K562 (cell line): Measurements from ENCODE around the gene NT5C. TPM values are rescaled to one million over a fixed set of nuclear protein-coding genes. Genes with fewer than 3 reads are reported as not detected.
A peak's percentile ranks its signal among the peaks of the same experiment; 100 is the strongest.

Experiments used
- ETS1 ChIP-seq: conservative IDR thresholded peaks from 2 replicates; pipeline ENCODE4 v1.6.1; 2011; ENCODE audit warnings: low read depth, mild to moderate bottlenecking, low read length; ENCODE audit not compliant: control insufficient read depth
- FOS ChIP-seq: IDR thresholded peaks from 3 replicates; pipeline ENCODE4 v1.6.1; 2011; ENCODE audit not compliant: insufficient read length; ENCODE audit errors: extremely low read depth
- GTF2A2 ChIP-seq: IDR thresholded peaks from 2 replicates; pipeline ENCODE4 v1.6.1; 2016; ENCODE audit warnings: mild to moderate bottlenecking, missing genetic modification characterization, missing compliant biosample characterization
- ILF3 ChIP-seq: fragments of 450-650 bp; IDR thresholded peaks from 2 replicates; pipeline ENCODE4 v1.6.1; 2018; ENCODE audit warnings: antibody characterized with exemption, mild to moderate bottlenecking, moderate library complexity, borderline replicate concordance
- KLF13 ChIP-seq: fragments of 450-650 bp; IDR thresholded peaks from 2 replicates; pipeline ENCODE4 v1.6.1; 2016; ENCODE audit warnings: missing genetic modification characterization, low read depth, mild to moderate bottlenecking, missing compliant biosample characterization, moderate library complexity, borderline replicate concordance
- NR3C1 ChIP-seq: sonication (generic); formaldehyde crosslinking; IDR thresholded peaks from 2 replicates; pipeline ENCODE4 v1.8.1; 2022; ENCODE audit warnings: missing genetic modification reagents
- NR4A1 ChIP-seq, 2 experiments: fragments of 250-450 bp in 1 of 2; fragments of 450-650 bp in 1 of 2; sonication (Bioruptor Pico) in 1 of 2; IDR thresholded peaks; 2 replicates each; pipeline versions ENCODE4 v1.4.0 to v1.6.1; 2016 to 2020; ENCODE audit warnings: mild to moderate bottlenecking in 2 of 2, missing compliant biosample characterization in 1 of 2, missing genetic modification characterization in 1 of 2, moderate library complexity in 1 of 2
- TAL1 ChIP-seq: fragments of 450-650 bp; IDR thresholded peaks from 2 replicates; pipeline ENCODE4 v1.6.1; 2016; ENCODE audit warnings: mild to moderate bottlenecking
- ZNF140 ChIP-seq: fragments of 250-450 bp; sonication (Bioruptor Pico); IDR thresholded peaks from 2 replicates; pipeline ENCODE4 v1.8.0; 2021; ENCODE audit warnings: moderate library complexity, mild to moderate bottlenecking, inconsistent platforms
- ZNF143 ChIP-seq: sonication (generic); formaldehyde crosslinking; IDR thresholded peaks from 2 replicates; pipeline ENCODE4 v1.9.0; 2022; ENCODE audit warnings: mild to moderate bottlenecking, missing genetic modification reagents
- ZNF197 ChIP-seq: fragments of 200-800 bp; sonication (Bioruptor generic); IDR thresholded peaks from 2 replicates; pipeline ENCODE4 v1.6.1; 2016; ENCODE audit warnings: low read depth, missing genetic modification characterization, missing compliant biosample characterization
- ZNF644 ChIP-seq: fragments of 200-800 bp; sonication (Bioruptor generic); IDR thresholded peaks from 2 replicates; pipeline ENCODE4 v1.6.1; 2016; ENCODE audit warnings: low read depth, missing genetic modification characterization, missing compliant biosample characterization
- ZNF778 ChIP-seq: fragments of 450-650 bp; formaldehyde crosslinking; IDR thresholded peaks from 2 replicates; pipeline ENCODE4 v1.4.0; 2020; ENCODE audit warnings: mild to moderate bottlenecking, moderate library complexity
- polyA plus RNA-seq, 8 experiments: library from polyadenylated mRNA; depleted of rRNA in 4 of 8; stranded (reverse) in 5 of 8; unstranded in 3 of 8; fragments of >200 nt; fragmentation: Nextera tagmentation in 2 of 8; fragmentation: Illumina TruSeq in 1 of 8; extraction: Ambion mirVana in 2 of 8; extraction: Trizol in 1 of 8; gene quantifications; 2 replicates each; pipeline versions ENCODE4 v1.2.1 to v1.2.3, GENCODE V29; 2011 to 2014; ENCODE audit warnings: inconsistent platforms in 1 of 8, missing spikeins in 1 of 8
- total RNA-seq, 7 experiments: library from RNA; depleted of rRNA in 6 of 7; stranded (reverse); fragments of >200 nt in 6 of 7; fragmentation: Illumina TruSeq in 2 of 7; extraction: Trizol in 2 of 7; gene quantifications; 2 replicates each; pipeline versions ENCODE4 v1.2.1 to v1.2.3, GENCODE V29; 2011 to 2021; ENCODE audit warnings: low replicate concordance in 1 of 7
- TF ChIP-seq, protein P1 (sequence below): fragments of 150-350 bp; IDR thresholded peaks from 2 replicates; pipeline ENCODE4 v1.6.1; 2014; ENCODE audit warnings: low read depth, mild to moderate bottlenecking, low read length, borderline replicate concordance
- TF ChIP-seq, protein P2 (sequence below): sonication (generic); formaldehyde crosslinking; IDR thresholded peaks from 2 replicates; pipeline ENCODE4 v1.4.0; 2020; ENCODE audit warnings: mild to moderate bottlenecking, missing genetic modification reagents
- TF ChIP-seq, protein P3 (sequence below): fragments of 250-450 bp; sonication (Bioruptor Pico); IDR thresholded peaks from 2 replicates; pipeline ENCODE4 v1.4.0; 2020; ENCODE audit warnings: mild to moderate bottlenecking

NT5C gene
- total and polyA plus RNA-seq, 9 of the 15 experiments (the other 6 are each of a cell fraction or from before 2014, with no cell fraction given): 2.9 to 205 (median 45.0) TPM

DNA sequence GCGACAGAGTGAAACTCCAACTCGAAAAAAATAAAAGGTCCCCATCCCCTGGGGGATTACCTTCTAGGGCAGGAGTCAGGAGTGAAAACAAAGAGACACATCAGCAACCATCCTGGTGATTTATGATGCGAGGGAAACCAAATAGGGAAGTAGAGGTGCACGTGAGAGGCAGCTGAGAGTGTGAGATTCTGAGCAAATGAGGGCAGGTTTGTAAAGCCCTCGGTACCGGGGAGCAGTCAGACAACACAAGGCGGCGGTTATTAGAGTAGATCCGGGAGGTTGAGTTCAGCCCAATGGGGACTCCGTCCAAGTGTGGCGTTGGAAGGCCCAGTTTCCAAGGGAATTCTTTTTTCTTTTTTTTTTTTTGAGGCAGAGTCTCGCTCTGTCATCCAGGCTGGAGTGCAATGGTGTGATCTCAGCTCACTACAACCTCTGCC is 29.1 kb downstream of the NT5C start (continued):
- TF ChIP-seq NR4A1 (CRISPR knock-in tag; IDR thresholded peaks at IDR 0.05) (no peak), NR4A1 (tag; IDR thresholded peaks at IDR 0.05) (no peak), ZNF778 (CRISPR knock-in tag) (no peak), ETS1 (no peak), ZNF644 (no peak), ZNF143 (CRISPR knock-in tag) (no peak), TAL1 (peak; percentile 11; the same call in 1 of the 2 replicates), ZNF140 (CRISPR knock-in tag) (no peak), ZNF197 (CRISPR knock-in tag) (no peak), KLF13 (tag) (no peak), NR3C1 (CRISPR knock-in tag) (no peak), FOS (no peak), ILF3 (no peak), GTF2A2 (no peak)
- TF ChIP-seq, protein P1, sequence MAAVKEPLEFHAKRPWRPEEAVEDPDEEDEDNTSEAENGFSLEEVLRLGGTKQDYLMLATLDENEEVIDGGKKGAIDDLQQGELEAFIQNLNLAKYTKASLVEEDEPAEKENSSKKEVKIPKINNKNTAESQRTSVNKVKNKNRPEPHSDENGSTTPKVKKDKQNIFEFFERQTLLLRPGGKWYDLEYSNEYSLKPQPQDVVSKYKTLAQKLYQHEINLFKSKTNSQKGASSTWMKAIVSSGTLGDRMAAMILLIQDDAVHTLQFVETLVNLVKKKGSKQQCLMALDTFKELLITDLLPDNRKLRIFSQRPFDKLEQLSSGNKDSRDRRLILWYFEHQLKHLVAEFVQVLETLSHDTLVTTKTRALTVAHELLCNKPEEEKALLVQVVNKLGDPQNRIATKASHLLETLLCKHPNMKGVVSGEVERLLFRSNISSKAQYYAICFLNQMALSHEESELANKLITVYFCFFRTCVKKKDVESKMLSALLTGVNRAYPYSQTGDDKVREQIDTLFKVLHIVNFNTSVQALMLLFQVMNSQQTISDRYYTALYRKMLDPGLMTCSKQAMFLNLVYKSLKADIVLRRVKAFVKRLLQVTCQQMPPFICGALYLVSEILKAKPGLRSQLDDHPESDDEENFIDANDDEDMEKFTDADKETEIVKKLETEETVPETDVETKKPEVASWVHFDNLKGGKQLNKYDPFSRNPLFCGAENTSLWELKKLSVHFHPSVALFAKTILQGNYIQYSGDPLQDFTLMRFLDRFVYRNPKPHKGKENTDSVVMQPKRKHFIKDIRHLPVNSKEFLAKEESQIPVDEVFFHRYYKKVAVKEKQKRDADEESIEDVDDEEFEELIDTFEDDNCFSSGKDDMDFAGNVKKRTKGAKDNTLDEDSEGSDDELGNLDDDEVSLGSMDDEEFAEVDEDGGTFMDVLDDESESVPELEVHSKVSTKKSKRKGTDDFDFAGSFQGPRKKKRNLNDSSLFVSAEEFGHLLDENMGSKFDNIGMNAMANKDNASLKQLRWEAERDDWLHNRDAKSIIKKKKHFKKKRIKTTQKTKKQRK: no peak
- TF ChIP-seq, protein P2, sequence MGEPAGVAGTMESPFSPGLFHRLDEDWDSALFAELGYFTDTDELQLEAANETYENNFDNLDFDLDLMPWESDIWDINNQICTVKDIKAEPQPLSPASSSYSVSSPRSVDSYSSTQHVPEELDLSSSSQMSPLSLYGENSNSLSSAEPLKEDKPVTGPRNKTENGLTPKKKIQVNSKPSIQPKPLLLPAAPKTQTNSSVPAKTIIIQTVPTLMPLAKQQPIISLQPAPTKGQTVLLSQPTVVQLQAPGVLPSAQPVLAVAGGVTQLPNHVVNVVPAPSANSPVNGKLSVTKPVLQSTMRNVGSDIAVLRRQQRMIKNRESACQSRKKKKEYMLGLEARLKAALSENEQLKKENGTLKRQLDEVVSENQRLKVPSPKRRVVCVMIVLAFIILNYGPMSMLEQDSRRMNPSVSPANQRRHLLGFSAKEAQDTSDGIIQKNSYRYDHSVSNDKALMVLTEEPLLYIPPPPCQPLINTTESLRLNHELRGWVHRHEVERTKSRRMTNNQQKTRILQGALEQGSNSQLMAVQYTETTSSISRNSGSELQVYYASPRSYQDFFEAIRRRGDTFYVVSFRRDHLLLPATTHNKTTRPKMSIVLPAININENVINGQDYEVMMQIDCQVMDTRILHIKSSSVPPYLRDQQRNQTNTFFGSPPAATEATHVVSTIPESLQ (CRISPR knock-in tag): no peak
- TF ChIP-seq, protein P3, sequence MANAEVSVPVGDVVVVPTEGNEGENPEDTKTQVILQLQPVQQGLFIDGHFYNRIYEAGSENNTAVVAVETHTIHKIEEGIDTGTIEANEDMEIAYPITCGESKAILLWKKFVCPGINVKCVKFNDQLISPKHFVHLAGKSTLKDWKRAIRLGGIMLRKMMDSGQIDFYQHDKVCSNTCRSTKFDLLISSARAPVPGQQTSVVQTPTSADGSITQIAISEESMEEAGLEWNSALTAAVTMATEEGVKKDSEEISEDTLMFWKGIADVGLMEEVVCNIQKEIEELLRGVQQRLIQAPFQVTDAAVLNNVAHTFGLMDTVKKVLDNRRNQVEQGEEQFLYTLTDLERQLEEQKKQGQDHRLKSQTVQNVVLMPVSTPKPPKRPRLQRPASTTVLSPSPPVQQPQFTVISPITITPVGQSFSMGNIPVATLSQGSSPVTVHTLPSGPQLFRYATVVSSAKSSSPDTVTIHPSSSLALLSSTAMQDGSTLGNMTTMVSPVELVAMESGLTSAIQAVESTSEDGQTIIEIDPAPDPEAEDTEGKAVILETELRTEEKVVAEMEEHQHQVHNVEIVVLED: no peak
